SK-N-SH treated with all-trans-retinoic acid at 6 μM for 48 hours (cell line): ENCODE results near the gene NHLRC2.

Source experiments
- ATAC-seq: fragments of 200-7000 bp; cut with Tn5 transposase; 3 replicates; pipeline ENCODE4 v1.9.1; 2020; ENCODE audit warnings: mild to moderate bottlenecking, moderate library complexity
- BACH2 ChIP-seq: fragments of 250-450 bp; sonication (Bioruptor Pico); IDR thresholded peaks from 2 replicates; pipeline ENCODE4 v1.9.0; 2021; ENCODE audit warnings: mild to moderate bottlenecking, borderline replicate concordance
- CSDC2 ChIP-seq: fragments of 250-450 bp; sonication (Bioruptor Pico); IDR thresholded peaks from 2 replicates; pipeline ENCODE4 v1.5.0; 2020; ENCODE audit warnings: mild to moderate bottlenecking, moderate library complexity
- ESRRG ChIP-seq: fragments of 250-450 bp; sonication (Bioruptor Pico); IDR thresholded peaks from 2 replicates; pipeline ENCODE4 v1.6.1; 2021; ENCODE audit warnings: mild to moderate bottlenecking
- GLIS3 ChIP-seq: fragments of 250-450 bp; sonication (Bioruptor Pico); IDR thresholded peaks from 2 replicates; pipeline ENCODE4 v1.5.0; 2020; ENCODE audit warnings: mild to moderate bottlenecking, moderate library complexity
- ISL1 ChIP-seq: fragments of 250-450 bp; sonication (Bioruptor Pico); IDR thresholded peaks from 2 replicates; pipeline ENCODE4 v2.1.2; 2022; ENCODE audit warnings: mild to moderate bottlenecking, moderate library complexity
- OSR1 ChIP-seq: fragments of 250-450 bp; sonication (Bioruptor Pico); IDR thresholded peaks from 2 replicates; pipeline ENCODE4 v1.8.0; 2022; ENCODE audit warnings: moderate library complexity, mild to moderate bottlenecking, inconsistent platforms
- PPARA ChIP-seq: fragments of 250-450 bp; sonication (Bioruptor Pico); IDR thresholded peaks from 2 replicates; pipeline ENCODE4 v1.5.0; 2020; ENCODE audit warnings: mild to moderate bottlenecking, borderline replicate concordance
- SNAI2 ChIP-seq: fragments of 250-450 bp; sonication (Bioruptor Pico); IDR thresholded peaks from 2 replicates; pipeline ENCODE4 v1.5.0; 2020; ENCODE audit warnings: mild to moderate bottlenecking, moderate library complexity
- TCF4 ChIP-seq: fragments of 250-450 bp; sonication (Bioruptor Pico); IDR thresholded peaks from 2 replicates; pipeline ENCODE4 v1.8.0; 2021; ENCODE audit warnings: mild to moderate bottlenecking, moderate library complexity, borderline replicate concordance
- TOX ChIP-seq: fragments of 250-450 bp; sonication (Bioruptor Pico); IDR thresholded peaks from 2 replicates; pipeline ENCODE4 v1.8.0; 2021; ENCODE audit warnings: mild to moderate bottlenecking, moderate library complexity, borderline replicate concordance
- ZC3H10 ChIP-seq: fragments of 250-450 bp; sonication (Bioruptor Pico); IDR thresholded peaks from 2 replicates; pipeline ENCODE4 v1.5.1; 2021; ENCODE audit warnings: mild to moderate bottlenecking, moderate library complexity
- ZFP3 ChIP-seq: fragments of 250-450 bp; sonication (Bioruptor Pico); IDR thresholded peaks from 2 replicates; pipeline ENCODE4 v1.5.0; 2020; ENCODE audit warnings: mild to moderate bottlenecking, moderate library complexity
- ZFP30 ChIP-seq: fragments of 450-650 bp; formaldehyde crosslinking; IDR thresholded peaks from 2 replicates; pipeline ENCODE4 v1.5.0; 2022; ENCODE audit warnings: mild to moderate bottlenecking, moderate library complexity
- ZNF565 ChIP-seq: fragments of 450-650 bp; formaldehyde crosslinking; conservative IDR thresholded peaks from 2 replicates; pipeline ENCODE4 v1.5.0; 2020; ENCODE audit warnings: low read depth, mild to moderate bottlenecking, moderate library complexity
- ZNF70 ChIP-seq: fragments of 450-650 bp; formaldehyde crosslinking; IDR thresholded peaks from 2 replicates; pipeline ENCODE4 v1.5.0; 2020; ENCODE audit warnings: mild to moderate bottlenecking, moderate library complexity
- ZNF8 ChIP-seq: fragments of 450-650 bp; formaldehyde crosslinking; IDR thresholded peaks from 2 replicates; pipeline ENCODE4 v1.5.0; 2020; ENCODE audit warnings: mild to moderate bottlenecking, moderate library complexity
- TF ChIP-seq, protein P1 (sequence below): fragments of 250-450 bp; sonication (Bioruptor Pico); IDR thresholded peaks from 2 replicates; pipeline ENCODE4 v1.5.0; 2020; ENCODE audit warnings: mild to moderate bottlenecking, moderate library complexity
- TF ChIP-seq, protein P2 (sequence below): fragments of 250-450 bp; sonication (Bioruptor Pico); IDR thresholded peaks from 2 replicates; pipeline ENCODE4 v1.8.0; 2021; ENCODE audit warnings: low read depth, mild to moderate bottlenecking, moderate library complexity, borderline replicate concordance
- TF ChIP-seq, protein P3 (sequence below): fragments of 250-450 bp; sonication (Bioruptor Pico); IDR thresholded peaks from 2 replicates; pipeline ENCODE4 v1.5.1; 2020; ENCODE audit warnings: low read depth, mild to moderate bottlenecking, moderate library complexity
- TF ChIP-seq, protein P4 (sequence below): fragments of 250-450 bp; sonication (Bioruptor Pico); IDR thresholded peaks from 2 replicates; pipeline ENCODE4 v1.5.1; 2021; ENCODE audit warnings: mild to moderate bottlenecking, moderate library complexity
- TF ChIP-seq, protein P5 (sequence below): fragments of 250-450 bp; sonication (Bioruptor Pico); IDR thresholded peaks from 2 replicates; pipeline ENCODE4 v1.8.0; 2020; ENCODE audit warnings: mild to moderate bottlenecking, moderate library complexity, borderline replicate concordance

Gene NHLRC2

DNA sequence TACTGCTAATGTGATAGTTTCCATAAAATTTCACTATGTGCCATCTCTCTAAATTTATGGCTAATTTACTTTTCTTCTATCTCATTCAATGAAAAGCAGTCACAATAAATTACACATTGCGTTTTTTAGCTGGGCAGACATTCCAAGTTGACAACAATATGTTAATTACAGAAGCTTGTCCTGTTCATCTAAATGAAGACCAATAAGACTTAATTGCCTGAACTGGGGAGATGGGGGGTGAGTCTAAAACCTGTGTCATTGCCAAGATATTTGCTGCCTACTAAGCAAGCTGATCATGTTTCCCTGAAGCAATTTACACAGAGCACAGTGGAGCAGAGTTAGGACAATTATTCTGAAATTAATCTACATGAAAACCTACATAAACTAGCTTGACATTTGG is 99.9 kb downstream of the NHLRC2 start:
- TF ChIP-seq, protein P1, sequence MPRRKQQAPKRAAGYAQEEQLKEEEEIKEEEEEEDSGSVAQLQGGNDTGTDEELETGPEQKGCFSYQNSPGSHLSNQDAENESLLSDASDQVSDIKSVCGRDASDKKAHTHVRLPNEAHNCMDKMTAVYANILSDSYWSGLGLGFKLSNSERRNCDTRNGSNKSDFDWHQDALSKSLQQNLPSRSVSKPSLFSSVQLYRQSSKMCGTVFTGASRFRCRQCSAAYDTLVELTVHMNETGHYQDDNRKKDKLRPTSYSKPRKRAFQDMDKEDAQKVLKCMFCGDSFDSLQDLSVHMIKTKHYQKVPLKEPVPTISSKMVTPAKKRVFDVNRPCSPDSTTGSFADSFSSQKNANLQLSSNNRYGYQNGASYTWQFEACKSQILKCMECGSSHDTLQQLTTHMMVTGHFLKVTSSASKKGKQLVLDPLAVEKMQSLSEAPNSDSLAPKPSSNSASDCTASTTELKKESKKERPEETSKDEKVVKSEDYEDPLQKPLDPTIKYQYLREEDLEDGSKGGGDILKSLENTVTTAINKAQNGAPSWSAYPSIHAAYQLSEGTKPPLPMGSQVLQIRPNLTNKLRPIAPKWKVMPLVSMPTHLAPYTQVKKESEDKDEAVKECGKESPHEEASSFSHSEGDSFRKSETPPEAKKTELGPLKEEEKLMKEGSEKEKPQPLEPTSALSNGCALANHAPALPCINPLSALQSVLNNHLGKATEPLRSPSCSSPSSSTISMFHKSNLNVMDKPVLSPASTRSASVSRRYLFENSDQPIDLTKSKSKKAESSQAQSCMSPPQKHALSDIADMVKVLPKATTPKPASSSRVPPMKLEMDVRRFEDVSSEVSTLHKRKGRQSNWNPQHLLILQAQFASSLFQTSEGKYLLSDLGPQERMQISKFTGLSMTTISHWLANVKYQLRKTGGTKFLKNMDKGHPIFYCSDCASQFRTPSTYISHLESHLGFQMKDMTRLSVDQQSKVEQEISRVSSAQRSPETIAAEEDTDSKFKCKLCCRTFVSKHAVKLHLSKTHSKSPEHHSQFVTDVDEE (CRISPR knock-in tag): no peak
- no peak for TF ChIP-seq ZC3H10 (CRISPR knock-in tag)
- TF ChIP-seq BACH2 (CRISPR knock-in tag): no peak
- no peak for TF ChIP-seq SNAI2 (CRISPR knock-in tag)
- TF ChIP-seq, protein P2, sequence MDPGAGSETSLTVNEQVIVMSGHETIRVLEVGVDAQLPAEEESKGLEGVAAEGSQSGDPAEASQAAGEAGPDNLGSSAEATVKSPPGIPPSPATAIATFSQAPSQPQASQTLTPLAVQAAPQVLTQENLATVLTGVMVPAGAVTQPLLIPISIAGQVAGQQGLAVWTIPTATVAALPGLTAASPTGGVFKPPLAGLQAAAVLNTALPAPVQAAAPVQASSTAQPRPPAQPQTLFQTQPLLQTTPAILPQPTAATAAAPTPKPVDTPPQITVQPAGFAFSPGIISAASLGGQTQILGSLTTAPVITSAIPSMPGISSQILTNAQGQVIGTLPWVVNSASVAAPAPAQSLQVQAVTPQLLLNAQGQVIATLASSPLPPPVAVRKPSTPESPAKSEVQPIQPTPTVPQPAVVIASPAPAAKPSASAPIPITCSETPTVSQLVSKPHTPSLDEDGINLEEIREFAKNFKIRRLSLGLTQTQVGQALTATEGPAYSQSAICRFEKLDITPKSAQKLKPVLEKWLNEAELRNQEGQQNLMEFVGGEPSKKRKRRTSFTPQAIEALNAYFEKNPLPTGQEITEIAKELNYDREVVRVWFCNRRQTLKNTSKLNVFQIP (CRISPR knock-in tag): no peak
- no peak for TF ChIP-seq GLIS3
- TF ChIP-seq, protein P3, sequence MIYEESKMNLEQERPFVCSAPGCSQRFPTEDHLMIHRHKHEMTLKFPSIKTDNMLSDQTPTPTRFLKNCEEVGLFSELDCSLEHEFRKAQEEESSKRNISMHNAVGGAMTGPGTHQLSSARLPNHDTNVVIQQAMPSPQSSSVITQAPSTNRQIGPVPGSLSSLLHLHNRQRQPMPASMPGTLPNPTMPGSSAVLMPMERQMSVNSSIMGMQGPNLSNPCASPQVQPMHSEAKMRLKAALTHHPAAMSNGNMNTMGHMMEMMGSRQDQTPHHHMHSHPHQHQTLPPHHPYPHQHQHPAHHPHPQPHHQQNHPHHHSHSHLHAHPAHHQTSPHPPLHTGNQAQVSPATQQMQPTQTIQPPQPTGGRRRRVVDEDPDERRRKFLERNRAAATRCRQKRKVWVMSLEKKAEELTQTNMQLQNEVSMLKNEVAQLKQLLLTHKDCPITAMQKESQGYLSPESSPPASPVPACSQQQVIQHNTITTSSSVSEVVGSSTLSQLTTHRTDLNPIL (CRISPR knock-in tag): no peak
- TF ChIP-seq ISL1 (CRISPR knock-in tag): no peak
- no peak for TF ChIP-seq ZFP30
- TF ChIP-seq ZNF8 (CRISPR knock-in tag): no peak
- TF ChIP-seq ZNF565 (CRISPR knock-in tag): no peak
- TF ChIP-seq TCF4 (CRISPR knock-in tag): no peak
- no peak for TF ChIP-seq ZNF70
- no peak for TF ChIP-seq ESRRG
- TF ChIP-seq, protein P4, sequence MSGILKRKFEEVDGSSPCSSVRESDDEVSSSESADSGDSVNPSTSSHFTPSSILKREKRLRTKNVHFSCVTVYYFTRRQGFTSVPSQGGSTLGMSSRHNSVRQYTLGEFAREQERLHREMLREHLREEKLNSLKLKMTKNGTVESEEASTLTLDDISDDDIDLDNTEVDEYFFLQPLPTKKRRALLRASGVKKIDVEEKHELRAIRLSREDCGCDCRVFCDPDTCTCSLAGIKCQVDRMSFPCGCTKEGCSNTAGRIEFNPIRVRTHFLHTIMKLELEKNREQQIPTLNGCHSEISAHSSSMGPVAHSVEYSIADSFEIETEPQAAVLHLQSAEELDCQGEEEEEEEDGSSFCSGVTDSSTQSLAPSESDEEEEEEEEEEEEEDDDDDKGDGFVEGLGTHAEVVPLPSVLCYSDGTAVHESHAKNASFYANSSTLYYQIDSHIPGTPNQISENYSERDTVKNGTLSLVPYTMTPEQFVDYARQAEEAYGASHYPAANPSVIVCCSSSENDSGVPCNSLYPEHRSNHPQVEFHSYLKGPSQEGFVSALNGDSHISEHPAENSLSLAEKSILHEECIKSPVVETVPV: no peak
- TF ChIP-seq PPARA (CRISPR knock-in tag): no peak
- no peak for ATAC-seq

DNA sequence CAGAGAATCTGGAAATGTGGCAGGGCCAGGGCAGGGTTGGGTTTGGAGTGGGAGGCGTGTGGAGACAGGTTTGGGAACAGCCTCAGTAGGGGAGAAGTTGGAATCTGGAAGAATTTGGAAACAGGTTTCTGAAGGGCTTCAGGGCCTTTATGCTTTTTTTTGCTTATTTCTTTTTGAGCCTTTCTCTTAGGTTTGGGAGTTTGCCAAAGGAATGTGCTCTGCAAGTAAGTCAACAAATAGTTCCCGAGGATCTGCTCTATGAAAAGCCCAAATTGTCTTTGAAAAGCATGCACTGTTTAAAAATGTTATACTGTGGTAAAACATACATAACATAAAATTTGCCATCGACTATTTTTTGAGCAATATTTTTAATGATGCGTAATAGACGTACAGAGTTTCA is 102.6 kb downstream of the NHLRC2 start:
- TF ChIP-seq TCF4 (CRISPR knock-in tag) (no peak), CSDC2 (CRISPR knock-in tag) (no peak), OSR1 (no peak), ZFP3 (CRISPR knock-in tag) (no peak), GLIS3 (no peak), ISL1 (CRISPR knock-in tag) (no peak), ZNF565 (CRISPR knock-in tag) (no peak), ZC3H10 (CRISPR knock-in tag) (no peak), SNAI2 (CRISPR knock-in tag) (no peak), PPARA (CRISPR knock-in tag) (no peak), ESRRG (no peak), BACH2 (CRISPR knock-in tag) (no peak), ZFP30 (no peak), TOX (CRISPR knock-in tag) (no peak), ZNF70 (no peak)
- TF ChIP-seq, protein P2 (CRISPR knock-in tag): no peak
- TF ChIP-seq, protein P1 (CRISPR knock-in tag): no peak
- TF ChIP-seq, protein P5, sequence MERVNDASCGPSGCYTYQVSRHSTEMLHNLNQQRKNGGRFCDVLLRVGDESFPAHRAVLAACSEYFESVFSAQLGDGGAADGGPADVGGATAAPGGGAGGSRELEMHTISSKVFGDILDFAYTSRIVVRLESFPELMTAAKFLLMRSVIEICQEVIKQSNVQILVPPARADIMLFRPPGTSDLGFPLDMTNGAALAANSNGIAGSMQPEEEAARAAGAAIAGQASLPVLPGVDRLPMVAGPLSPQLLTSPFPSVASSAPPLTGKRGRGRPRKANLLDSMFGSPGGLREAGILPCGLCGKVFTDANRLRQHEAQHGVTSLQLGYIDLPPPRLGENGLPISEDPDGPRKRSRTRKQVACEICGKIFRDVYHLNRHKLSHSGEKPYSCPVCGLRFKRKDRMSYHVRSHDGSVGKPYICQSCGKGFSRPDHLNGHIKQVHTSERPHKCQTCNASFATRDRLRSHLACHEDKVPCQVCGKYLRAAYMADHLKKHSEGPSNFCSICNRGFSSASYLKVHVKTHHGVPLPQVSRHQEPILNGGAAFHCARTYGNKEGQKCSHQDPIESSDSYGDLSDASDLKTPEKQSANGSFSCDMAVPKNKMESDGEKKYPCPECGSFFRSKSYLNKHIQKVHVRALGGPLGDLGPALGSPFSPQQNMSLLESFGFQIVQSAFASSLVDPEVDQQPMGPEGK (CRISPR knock-in tag): no peak
- TF ChIP-seq, protein P4: no peak
- TF ChIP-seq, protein P3 (CRISPR knock-in tag): no peak
- ATAC-seq: no peak
